Astrocyte of the spinal cord (primary cell): ENCODE results near the gene EDIL3.

ENCODE experiments used
- DNase-seq: peaks from one replicate; pipeline ENCODE4 v3.0.0; 2011; ENCODE audit warnings: low read depth, low spot score
- H3K4me3 ChIP-seq: 2 replicates; pipeline ENCODE4 v1.5.1; 2011; ENCODE audit warnings: low read depth, mild to moderate bottlenecking, low read length, moderate library complexity
- in situ Hi-C: cut with HindIII; loops from 2 replicates; pipeline ENCODE4 v1.10.0; 2017; ENCODE audit warnings: low sequenced_read_pairs
- TF ChIP-seq, protein P1 (sequence below): IDR thresholded peaks from 2 replicates; pipeline ENCODE4 v1.5.1; 2012; ENCODE audit warnings: low read depth, mild to moderate bottlenecking, low read length, inconsistent platforms

The EDIL3 gene

DNA sequence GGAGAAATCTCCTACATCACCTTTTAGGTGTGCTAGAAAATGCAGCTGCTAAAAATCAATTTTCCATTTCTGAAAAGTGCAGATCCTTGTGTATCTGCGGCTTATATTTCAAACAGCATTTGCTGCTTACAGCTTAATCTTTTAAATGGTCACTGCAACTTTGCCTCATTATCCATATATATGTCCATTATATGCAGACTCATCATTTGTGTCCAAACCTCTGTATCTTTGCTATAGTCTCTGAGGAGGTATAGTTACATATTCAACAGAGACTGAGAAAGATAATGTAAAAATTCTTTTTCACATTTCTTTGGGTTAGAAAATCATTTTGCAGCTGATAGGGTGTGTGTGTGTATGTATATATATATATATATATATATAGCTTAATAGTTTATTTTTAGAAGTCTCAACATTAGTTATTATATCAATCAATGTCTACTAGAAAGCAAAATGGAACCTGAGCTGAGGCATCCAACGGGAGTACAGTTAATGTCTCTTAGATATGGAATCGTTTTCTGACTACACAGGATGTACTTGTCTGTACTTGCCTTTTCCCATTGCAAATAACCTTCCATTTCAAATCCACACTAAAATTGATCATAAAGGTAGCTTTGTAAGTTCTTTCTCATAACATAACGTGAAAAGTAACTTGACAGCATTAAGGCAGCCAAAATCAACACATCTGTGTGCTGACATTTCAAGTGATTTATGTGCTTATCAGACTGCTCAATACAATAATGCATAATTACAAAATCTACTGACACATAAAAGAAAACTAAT, 397.0 kb downstream of the EDIL3 start:
- H3K4me3 ChIP-seq, result no peak overlapping the region
- TF ChIP-seq, protein P1, sequence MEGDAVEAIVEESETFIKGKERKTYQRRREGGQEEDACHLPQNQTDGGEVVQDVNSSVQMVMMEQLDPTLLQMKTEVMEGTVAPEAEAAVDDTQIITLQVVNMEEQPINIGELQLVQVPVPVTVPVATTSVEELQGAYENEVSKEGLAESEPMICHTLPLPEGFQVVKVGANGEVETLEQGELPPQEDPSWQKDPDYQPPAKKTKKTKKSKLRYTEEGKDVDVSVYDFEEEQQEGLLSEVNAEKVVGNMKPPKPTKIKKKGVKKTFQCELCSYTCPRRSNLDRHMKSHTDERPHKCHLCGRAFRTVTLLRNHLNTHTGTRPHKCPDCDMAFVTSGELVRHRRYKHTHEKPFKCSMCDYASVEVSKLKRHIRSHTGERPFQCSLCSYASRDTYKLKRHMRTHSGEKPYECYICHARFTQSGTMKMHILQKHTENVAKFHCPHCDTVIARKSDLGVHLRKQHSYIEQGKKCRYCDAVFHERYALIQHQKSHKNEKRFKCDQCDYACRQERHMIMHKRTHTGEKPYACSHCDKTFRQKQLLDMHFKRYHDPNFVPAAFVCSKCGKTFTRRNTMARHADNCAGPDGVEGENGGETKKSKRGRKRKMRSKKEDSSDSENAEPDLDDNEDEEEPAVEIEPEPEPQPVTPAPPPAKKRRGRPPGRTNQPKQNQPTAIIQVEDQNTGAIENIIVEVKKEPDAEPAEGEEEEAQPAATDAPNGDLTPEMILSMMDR, result no peak
- in situ Hi-C loops, result no loop called here
- no peak for DNase-seq

DNA sequence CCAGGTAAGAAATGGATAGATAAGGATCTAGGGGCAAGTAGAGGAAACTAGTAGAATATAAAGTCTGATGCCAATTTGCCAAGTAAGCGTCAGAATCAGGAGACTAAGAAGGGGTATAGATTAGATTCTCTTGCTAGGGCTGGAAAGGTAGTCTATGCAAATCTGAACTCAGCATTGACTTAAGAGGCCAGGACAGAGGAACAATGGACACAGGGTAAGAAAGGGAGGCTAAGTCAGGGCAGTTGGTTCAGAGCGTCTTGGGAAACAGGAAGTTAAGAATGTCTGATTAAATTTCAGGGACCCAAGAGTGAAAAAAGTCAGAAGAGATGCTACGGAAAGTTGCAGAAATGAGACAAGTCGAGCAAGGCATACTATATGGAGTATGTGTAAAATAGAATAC, 400.8 kb downstream of the EDIL3 start:
- TF ChIP-seq, protein P1, result no peak
- no peak overlapping the region for H3K4me3 ChIP-seq
- no peak for DNase-seq
- in situ Hi-C loops, result no loop called here

DNA sequence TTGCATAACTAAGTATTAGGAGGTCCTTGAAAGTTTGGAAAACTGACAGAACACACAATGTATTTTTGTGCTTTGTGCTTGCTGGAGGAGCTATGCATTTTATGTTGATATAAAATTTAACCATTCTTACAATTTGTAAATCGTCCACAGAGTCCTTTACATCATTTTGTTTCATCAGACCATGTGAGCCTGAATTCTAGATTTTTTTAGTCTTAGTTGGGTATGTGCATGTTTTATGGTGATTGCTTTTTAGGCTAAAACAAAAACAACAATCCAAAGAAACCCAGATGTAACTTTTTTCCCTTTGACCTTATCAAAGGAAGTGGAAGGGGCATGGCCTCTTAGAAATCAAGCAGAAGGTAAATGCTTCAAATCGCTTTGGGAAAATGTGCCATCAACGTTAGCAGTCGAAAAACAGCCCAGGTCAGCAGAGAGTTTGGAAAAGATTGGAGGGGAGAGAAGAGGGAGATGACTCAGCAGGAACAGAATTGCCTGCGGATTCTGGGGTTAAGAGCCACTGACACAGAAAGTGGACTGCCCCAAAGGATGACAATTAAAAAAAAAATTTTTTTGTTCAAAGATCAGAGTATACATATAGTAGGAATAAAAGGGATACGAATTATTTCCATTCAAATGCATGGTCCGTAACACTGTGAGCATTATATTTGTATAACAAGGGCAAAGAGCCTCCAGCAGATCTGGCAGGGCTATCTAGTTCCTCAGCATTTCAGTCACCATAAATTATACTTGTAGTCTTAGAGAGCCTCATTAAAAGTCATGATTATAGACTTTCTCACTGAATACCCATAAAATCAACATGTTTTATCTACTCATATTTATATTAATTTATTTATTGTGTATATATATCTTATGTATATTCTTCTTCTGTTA, 410.5 kb downstream of the EDIL3 start:
- DNase-seq, result peak; percentile 37
- in situ Hi-C loops, result no loop called here
- H3K4me3 ChIP-seq, result no peak overlapping the region
- TF ChIP-seq, protein P1, result no peak

DNA sequence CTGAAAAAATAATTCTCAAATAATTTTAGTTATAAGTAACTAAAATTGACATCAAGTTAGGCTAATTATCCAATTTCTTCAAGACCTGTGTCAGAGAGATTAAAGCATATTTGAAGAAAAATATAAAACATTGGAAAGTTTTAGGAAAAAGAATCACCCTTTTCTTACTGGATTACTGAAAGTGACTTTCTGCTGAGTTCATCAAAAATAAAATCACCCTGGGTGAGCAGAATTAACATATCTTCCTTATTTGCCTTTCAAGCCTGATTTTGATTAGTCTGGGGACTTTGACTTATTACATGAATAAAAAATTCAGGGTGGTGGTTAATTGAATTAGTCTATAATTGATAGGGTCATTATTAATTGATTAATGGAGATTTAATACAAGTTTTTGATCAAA, 411.8 kb downstream of the EDIL3 start:
- DNase-seq, result no peak
- TF ChIP-seq, protein P1, result no peak
- in situ Hi-C loops, result no loop called here
- no peak overlapping the region for H3K4me3 ChIP-seq

DNA sequence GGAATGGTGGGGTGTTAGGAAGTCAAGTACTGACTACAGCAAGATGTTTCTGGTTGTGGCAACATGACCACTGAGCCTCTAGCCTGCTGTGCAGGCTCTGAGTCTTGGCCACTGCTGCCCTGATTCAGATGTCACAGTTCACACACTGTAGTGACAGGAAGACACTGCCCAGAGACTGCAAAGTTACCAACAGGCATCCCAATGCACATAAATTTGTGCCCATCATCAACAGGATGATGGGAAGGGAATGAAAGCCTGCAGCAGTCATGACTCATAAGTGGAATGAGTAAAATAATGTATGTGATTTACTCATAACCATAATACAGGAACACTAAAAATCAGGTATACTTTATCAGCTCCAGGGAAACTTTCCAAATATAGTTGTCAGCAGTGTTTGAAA, 412.4 kb downstream of the EDIL3 start:
- TF ChIP-seq, protein P1, result no peak
- DNase-seq, result peak; percentile 38

DNA sequence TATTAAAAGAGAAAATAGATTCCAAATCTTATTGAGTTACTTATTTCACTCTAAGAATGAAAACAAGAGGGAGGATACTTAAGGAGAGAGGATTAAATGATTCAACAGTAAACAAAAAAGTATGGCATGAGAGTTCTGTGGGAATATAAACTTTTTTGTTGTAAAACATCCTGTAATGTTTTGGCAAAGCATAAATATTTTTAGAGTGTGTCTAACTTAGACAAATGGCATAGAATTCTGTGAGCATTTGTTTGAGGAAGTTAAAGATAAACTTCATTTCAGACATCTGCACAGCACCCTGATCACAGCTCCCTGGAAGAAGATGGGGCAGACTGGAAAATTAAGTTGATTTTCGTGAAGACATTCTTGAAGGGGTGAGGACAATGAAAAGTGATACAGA, 417.3 kb downstream of the EDIL3 start:
- TF ChIP-seq, protein P1, result no peak
- in situ Hi-C loops, result no loop called here
- no peak overlapping the region for H3K4me3 ChIP-seq
- no peak for DNase-seq

More for the DNA sequence above, 412.4 kb downstream of the EDIL3 start:
- no peak overlapping the region for H3K4me3 ChIP-seq
- in situ Hi-C loops, result no loop called here
